ENCODE data around the gene SLC16A11. TPM values are rescaled to one million over a fixed set of nuclear protein-coding genes. Genes with fewer than 3 reads are reported as not detected.

Gene SLC16A11
- total RNA-seq, 1 donor from 2014 or later = 0.78 TPM

MicroRNA genes within 50 kb of the gene (microRNA counts, 767-probe panel; counts per million panel counts)
- microRNA hsa-miR-195-5p = not detected
- microRNA hsa-miR-497-5p = not detected

Other genes with a start within 250 kb of the SLC16A11 start
- not detected in 2 replicates for gene TEKT1, start 212.4 kb downstream of the SLC16A11 start, total RNA-seq
- not detected in 2 replicates for gene ALOX12, start 48.0 kb downstream of the SLC16A11 start, total RNA-seq
- gene RNASEK, start 31.5 kb downstream of the SLC16A11 start, total RNA-seq = 205 and 259 TPM in 2 replicates
- gene BCL6B, start 21.0 kb downstream of the SLC16A11 start, total RNA-seq = not detected in 2 replicates
- gene SLC16A13, start 8.1 kb downstream of the SLC16A11 start, total RNA-seq = 0.10 and 0.75 TPM in 2 replicates
- not detected in 2 replicates for gene CLEC10A, start 36.2 kb upstream of the SLC16A11 start, total RNA-seq
- gene ASGR2, start 70.7 kb upstream of the SLC16A11 start, total RNA-seq = not detected in 2 replicates
- 0.13 TPM in 1 of 2 replicates, not detected in the other for gene ASGR1, start 135.3 kb upstream of the SLC16A11 start, total RNA-seq
- 11.8 and 18.7 TPM in 2 replicates for gene DLG4, start 175.7 kb upstream of the SLC16A11 start, total RNA-seq
- gene ACADVL, start 175.8 kb upstream of the SLC16A11 start, total RNA-seq = 659 and 702 TPM in 2 replicates
- 71.0 and 80.5 TPM in 2 replicates for gene DVL2, start 190.4 kb upstream of the SLC16A11 start, total RNA-seq
- 52.3 and 54.7 TPM in 2 replicates for gene PHF23, start 195.4 kb upstream of the SLC16A11 start, total RNA-seq
- gene GABARAP, start 198.4 kb upstream of the SLC16A11 start, total RNA-seq = 239 and 315 TPM in 2 replicates
- gene CTDNEP1, start 207.6 kb upstream of the SLC16A11 start, total RNA-seq = 69.1 and 88.9 TPM in 2 replicates
- 75.1 and 81.8 TPM in 2 replicates for gene ELP5, start 208.1 kb upstream of the SLC16A11 start, total RNA-seq
- gene CLDN7, start 218.4 kb upstream of the SLC16A11 start, total RNA-seq = not detected in 2 replicates
- gene SLC2A4, start 237.6 kb upstream of the SLC16A11 start, total RNA-seq = 20.0 and 28.3 TPM in 2 replicates